HG03196 (cell line): ENCODE measurements around the gene TNFRSF19.

ENCODE experiments used
- ATAC-seq: cut with Tn5 transposase; IDR thresholded peaks from one replicate; pipeline ENCODE4 v1.9.1; 2021; ENCODE audit not compliant: unreplicated experiment

Gene TNFRSF19

DNA sequence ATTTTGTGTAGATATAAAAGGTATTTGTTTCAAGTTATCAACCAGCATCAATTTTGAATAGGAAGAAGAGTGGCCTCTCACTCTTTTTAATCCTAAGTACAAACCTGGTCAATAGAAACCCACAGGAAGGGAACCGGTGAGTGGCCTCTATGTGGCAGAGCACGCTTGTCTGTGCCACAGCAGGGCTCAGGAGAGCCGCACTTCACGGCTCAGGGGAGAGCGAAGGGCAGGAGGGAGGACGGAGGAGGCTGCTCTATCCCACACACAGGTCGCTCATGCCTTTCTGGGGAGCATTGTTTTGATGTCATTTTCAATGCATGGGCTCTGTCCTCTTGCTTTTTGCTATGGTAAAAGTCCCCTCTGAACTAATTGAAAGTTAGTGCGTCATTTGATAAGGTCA lies 57.2 kb downstream of the TNFRSF19 start:
- ATAC-seq: no peak

GRCh38 chr13:23628250-23628649 lies 58.0 kb downstream of the TNFRSF19 start:
- ATAC-seq: no peak

DNA sequence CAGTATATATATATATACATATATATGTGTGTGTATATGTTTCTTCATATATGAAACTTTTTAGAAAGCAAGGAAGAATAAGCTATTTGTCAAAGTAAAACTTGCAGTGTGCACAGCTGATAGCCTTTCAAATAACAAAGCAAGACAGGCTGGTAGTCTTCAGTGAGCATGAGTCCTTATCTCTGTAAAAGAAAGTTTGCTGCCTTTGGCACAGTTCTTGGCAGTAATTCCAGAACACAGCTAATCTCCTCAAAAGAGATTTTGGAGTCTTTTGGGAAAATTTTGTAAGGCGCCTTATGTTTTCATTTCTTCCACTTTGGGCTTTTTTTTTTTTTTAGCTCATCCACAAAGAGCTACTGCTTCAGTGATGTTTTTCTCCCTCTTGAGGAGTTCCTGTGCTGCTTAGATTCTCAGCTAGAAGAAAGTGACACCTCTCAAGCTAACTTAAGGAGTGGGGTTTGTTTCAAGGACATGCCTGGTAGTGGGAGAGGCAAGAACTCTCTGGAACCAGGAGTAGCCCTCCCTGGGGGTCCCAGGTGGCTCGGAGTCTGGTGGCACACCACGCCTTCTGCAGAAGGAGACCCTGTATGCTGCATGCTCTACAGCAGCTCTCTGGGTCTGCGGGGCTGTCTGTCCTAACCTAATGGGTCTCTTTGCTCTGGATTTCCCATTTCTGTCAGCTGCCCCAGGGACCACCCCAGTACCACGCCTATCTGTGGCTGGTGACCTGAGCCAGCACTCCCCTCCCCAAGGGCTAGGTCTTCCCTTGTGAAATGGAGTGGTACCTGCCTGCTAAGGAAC lies 58.8 kb downstream of the TNFRSF19 start:
- ATAC-seq: no peak

DNA sequence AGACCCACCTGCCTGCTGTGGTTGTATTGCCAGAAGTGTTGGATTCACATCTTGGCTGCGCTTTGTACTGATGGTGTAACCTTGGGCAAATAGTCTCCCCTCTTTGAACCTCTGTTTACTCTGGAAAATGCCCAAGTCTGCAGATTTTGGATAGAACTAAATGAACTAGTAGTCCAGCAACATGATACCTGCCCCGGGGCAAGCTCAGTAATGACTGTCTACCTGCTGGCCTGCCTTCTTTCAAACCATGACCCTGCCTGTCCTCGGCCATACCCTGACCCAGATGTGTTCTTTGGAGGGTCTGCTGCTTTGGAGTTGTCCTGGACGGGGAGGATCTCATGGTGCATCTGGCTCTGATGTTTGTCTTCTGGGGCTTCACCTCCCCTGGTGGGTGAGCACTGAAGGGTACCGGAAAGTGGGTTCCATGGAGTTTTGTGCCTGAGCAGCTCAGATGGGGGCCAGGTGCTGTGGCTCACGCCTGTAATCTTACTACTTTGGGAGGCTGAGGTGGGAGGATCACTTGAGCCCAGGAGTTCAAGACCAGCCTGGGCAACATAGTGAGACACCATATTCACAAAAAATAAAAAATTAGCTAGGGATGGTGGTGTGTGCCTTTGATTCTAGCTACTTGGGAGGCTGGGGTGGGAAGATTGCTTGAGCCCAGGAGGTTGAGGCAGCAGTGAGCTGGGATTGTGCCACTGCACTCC lies 59.5 kb downstream of the TNFRSF19 start:
- no peak for ATAC-seq

GRCh38 chr13:23630349-23631093 lies 60.3 kb downstream of the TNFRSF19 start:
- no peak for ATAC-seq

GRCh38 chr13:23631311-23632047 lies 61.3 kb downstream of the TNFRSF19 start:
- ATAC-seq: no peak

GRCh38 chr13:23632048-23632582 lies 61.9 kb downstream of the TNFRSF19 start:
- no peak for ATAC-seq

GRCh38 chr13:23632741-23633140 lies 62.5 kb downstream of the TNFRSF19 start:
- no peak for ATAC-seq

GRCh38 chr13:23634897-23635296 lies 64.7 kb downstream of the TNFRSF19 start:
- ATAC-seq: no peak

DNA sequence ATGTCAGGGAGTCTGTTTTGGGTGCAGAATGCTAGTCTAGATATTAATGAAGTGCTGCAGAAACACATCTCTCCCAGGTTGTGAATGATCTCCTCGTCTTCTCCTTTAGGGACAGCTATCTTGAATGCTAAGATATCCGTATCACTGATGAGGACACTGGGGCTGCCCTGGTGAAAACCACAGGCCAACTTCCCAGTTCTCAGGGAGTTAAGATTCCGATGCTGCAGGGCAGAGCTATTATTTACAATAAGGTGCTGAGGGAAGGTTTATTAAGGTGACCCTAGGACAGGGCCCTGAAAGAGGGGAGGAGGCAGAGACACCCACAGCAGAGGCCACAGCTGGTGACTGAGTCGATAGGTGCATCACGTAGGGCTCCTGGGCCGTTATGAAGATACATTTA lies 66.1 kb downstream of the TNFRSF19 start:
- ATAC-seq: no peak

- no peak for ATAC-seq
Observed at GRCh38 chr13:23637829-23638228, 67.6 kb downstream of the TNFRSF19 start.

DNA sequence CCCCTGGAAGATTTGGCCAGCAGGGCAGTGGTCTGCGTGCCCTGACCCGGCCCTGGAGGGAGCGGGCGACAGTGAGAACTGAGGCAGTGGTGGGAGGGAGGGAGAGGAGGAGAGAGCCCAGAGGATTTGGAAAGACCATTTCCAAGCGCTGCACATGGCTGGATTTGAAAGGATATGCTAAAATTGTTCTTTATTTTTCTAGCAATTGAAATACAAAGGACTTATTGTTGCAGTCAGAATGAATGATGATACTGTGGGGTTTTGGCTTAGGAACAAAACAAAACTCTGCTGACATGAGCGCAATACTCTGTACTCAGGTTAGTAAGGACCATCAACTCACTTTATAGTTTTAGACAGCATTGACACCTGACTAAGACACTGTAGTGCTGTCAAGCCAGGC lies 69.5 kb downstream of the TNFRSF19 start:
- no peak for ATAC-seq

GRCh38 chr13:23642110-23642509 lies 71.9 kb downstream of the TNFRSF19 start:
- no peak for ATAC-seq

DNA sequence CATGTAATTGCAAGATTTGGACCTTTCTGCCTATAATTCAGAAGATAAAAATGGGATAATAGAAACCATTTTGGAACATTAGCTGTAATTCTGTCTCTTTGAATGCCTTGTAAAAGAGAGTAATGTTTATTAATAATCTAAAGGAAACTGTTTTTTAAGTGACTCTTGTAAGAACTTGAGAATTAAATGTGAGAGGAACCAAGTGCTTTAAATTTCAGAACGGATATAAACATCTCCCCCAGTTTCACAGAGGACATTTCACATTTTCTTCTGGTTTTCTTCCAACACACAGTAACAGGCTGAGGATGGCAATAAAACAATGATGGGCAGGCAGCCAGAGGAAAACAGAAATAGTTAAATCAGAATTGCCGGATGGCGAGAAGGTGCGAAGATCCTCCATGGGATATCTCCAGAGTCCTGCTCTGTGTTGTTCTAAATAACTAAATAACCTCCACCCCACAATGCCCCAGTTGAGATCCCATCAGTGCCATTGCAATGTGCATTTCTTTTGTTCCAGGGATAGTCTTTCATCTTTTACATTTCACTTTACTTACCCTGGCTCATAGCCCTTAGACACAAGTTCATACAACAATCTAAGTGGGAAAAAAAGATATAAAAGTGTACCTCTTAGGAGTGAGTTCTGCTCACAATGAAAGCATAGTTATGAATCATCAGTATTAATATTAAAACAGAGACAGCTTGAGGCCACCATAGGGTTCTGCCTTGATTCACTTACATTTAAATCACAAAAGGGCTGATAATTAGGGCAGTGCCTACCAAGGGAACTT lies 73.3 kb downstream of the TNFRSF19 start:
- no peak for ATAC-seq

- ATAC-seq: no peak
Observed at GRCh38 chr13:23644126-23644419, 73.9 kb downstream of the TNFRSF19 start.

GRCh38 chr13:23644527-23645138 lies 74.4 kb downstream of the TNFRSF19 start:
- no peak for ATAC-seq

GRCh38 chr13:23645851-23646250 lies 75.6 kb downstream of the TNFRSF19 start:
- no peak for ATAC-seq

- ATAC-seq: no peak
Observed at GRCh38 chr13:23651439-23651838, 81.2 kb downstream of the TNFRSF19 start.

GRCh38 chr13:23651887-23652286 lies 81.7 kb downstream of the TNFRSF19 start:
- ATAC-seq: no peak
